K562 (cell line): ENCODE results near the gene NPR2. TPM values are rescaled to one million over a fixed set of nuclear protein-coding genes. Genes with fewer than 3 reads are reported as not detected.
A peak's percentile ranks its signal among the peaks of the same experiment; 100 is the strongest.

Source experiments
- ARID1B ChIP-seq: fragments of 450-650 bp; IDR thresholded peaks from 2 replicates; pipeline ENCODE4 v1.6.1; 2016; ENCODE audit warnings: antibody characterized with exemption, mild to moderate bottlenecking, inconsistent platforms
- CBFA2T2 ChIP-seq: fragments of 450-650 bp; conservative IDR thresholded peaks from 2 replicates; pipeline ENCODE4 v1.6.1; 2017; ENCODE audit warnings: mild to moderate bottlenecking
- CEBPB ChIP-seq: fragments of 450-650 bp; IDR thresholded peaks from 2 replicates; pipeline ENCODE4 v1.6.1; 2016; ENCODE audit warnings: missing genetic modification characterization, missing compliant biosample characterization
- CHCHD3 ChIP-seq: fragments of 250-450 bp; sonication (Bioruptor Pico); IDR thresholded peaks from 2 replicates; pipeline ENCODE4 v2.1.2; 2022; ENCODE audit warnings: mild to moderate bottlenecking
- DNMT1 ChIP-seq: fragments of 450-650 bp; IDR thresholded peaks from 2 replicates; pipeline ENCODE4 v1.6.1; 2016; ENCODE audit warnings: antibody characterized with exemption, mild to moderate bottlenecking
- ESRRB ChIP-seq: fragments of 250-450 bp; sonication (Bioruptor Pico); IDR thresholded peaks from 2 replicates; pipeline ENCODE4 v1.5.0; 2020; ENCODE audit warnings: mild to moderate bottlenecking, moderate library complexity, borderline replicate concordance
- HMG20A ChIP-seq: fragments of 450-650 bp; formaldehyde crosslinking; conservative IDR thresholded peaks from 2 replicates; pipeline ENCODE4 v1.4.0; 2020; ENCODE audit warnings: mild to moderate bottlenecking, mixed read lengths
- HMGN3 ChIP-seq: IDR thresholded peaks from 2 replicates; pipeline ENCODE4 v1.6.1; 2011; ENCODE audit warnings: borderline replicate concordance, low read depth, mild to moderate bottlenecking, mixed read lengths, low read length; ENCODE audit not compliant: insufficient read length; ENCODE audit errors: extremely low read depth
- L3MBTL2 ChIP-seq: fragments of 450-650 bp; IDR thresholded peaks from 2 replicates; pipeline ENCODE4 v1.6.1; 2016; ENCODE audit warnings: mild to moderate bottlenecking, moderate library complexity
- LEF1 ChIP-seq: fragments of 450-650 bp; IDR thresholded peaks from 2 replicates; pipeline ENCODE4 v1.6.1; 2016; ENCODE audit warnings: mild to moderate bottlenecking
- MEF2A ChIP-seq: IDR thresholded peaks from 2 replicates; pipeline ENCODE4 v1.6.1; 2011; ENCODE audit warnings: low read depth, mild to moderate bottlenecking, low read length, moderate library complexity; ENCODE audit not compliant: control insufficient read depth
- NFIC ChIP-seq: fragments of 450-650 bp; IDR thresholded peaks from 2 replicates; pipeline ENCODE4 v1.6.1; 2017; ENCODE audit warnings: mild to moderate bottlenecking, inconsistent platforms
- PRMT5 ChIP-seq: sonication (generic); formaldehyde crosslinking; IDR thresholded peaks from 2 replicates; pipeline ENCODE4 v1.5.0; 2020; ENCODE audit warnings: missing genetic modification reagents
- SAFB2 ChIP-seq: fragments of 200-400 bp; formaldehyde crosslinking; IDR thresholded peaks from 2 replicates; pipeline ENCODE4 v1.6.1; 2018; ENCODE audit warnings: borderline replicate concordance, low read length, low read depth, moderate library complexity; ENCODE audit not compliant: severe bottlenecking
- SMAD2 ChIP-seq: fragments of 150-350 bp; IDR thresholded peaks from 2 replicates; pipeline ENCODE4 v1.6.1; 2014; ENCODE audit warnings: low read depth, mild to moderate bottlenecking, low read length
- SP2 ChIP-seq: IDR thresholded peaks from 2 replicates; pipeline ENCODE4 v1.6.1; 2011; ENCODE audit warnings: mild to moderate bottlenecking, low read depth, low read length, moderate library complexity; ENCODE audit not compliant: poor library complexity, severe bottlenecking; ENCODE audit errors: extremely low read depth
- XRCC5 ChIP-seq: fragments of 200-400 bp; formaldehyde crosslinking; IDR thresholded peaks from 2 replicates; pipeline ENCODE4 v1.6.1; 2017; ENCODE audit warnings: low read depth, mild to moderate bottlenecking, low read length
- ZBTB17 ChIP-seq: fragments of 450-650 bp; formaldehyde crosslinking; IDR thresholded peaks from 2 replicates; pipeline ENCODE4 v1.4.0; 2020; ENCODE audit warnings: mild to moderate bottlenecking
- ZBTB8A ChIP-seq: fragments of 450-650 bp; IDR thresholded peaks from 2 replicates; pipeline ENCODE4 v1.6.1; 2018; ENCODE audit warnings: mild to moderate bottlenecking, moderate library complexity; ENCODE audit not compliant: partially characterized antibody
- ZNF212 ChIP-seq: fragments of 450-650 bp; formaldehyde crosslinking; IDR thresholded peaks from 2 replicates; pipeline ENCODE4 v1.4.0; 2020; ENCODE audit warnings: mild to moderate bottlenecking
- ZNF23 ChIP-seq: fragments of 250-450 bp; sonication (Bioruptor Pico); IDR thresholded peaks from 2 replicates; pipeline ENCODE4 v1.4.0; 2020; ENCODE audit warnings: mild to moderate bottlenecking
- ZNF384 ChIP-seq: IDR thresholded peaks from 2 replicates; pipeline ENCODE4 v1.6.1; 2012; ENCODE audit warnings: low read depth, low read length, improper control_type of control experiment
- ZNF561 ChIP-seq: fragments of 450-650 bp; formaldehyde crosslinking; conservative IDR thresholded peaks from 2 replicates; pipeline ENCODE4 v1.4.0; 2020; ENCODE audit warnings: mild to moderate bottlenecking, moderate library complexity
- ZNF76 ChIP-seq: fragments of 250-450 bp; sonication (Bioruptor Pico); IDR thresholded peaks from 2 replicates; pipeline ENCODE4 v1.4.0; 2020; ENCODE audit warnings: mild to moderate bottlenecking, moderate library complexity, borderline replicate concordance
- polyA plus RNA-seq, 8 experiments: library from polyadenylated mRNA; depleted of rRNA in 4 of 8; stranded (reverse) in 5 of 8; unstranded in 3 of 8; fragments of >200 nt; fragmentation: Nextera tagmentation in 2 of 8; fragmentation: Illumina TruSeq in 1 of 8; extraction: Ambion mirVana in 2 of 8; extraction: Trizol in 1 of 8; gene quantifications; 2 replicates each; pipeline versions ENCODE4 v1.2.1 to v1.2.3, GENCODE V29; 2011 to 2014; ENCODE audit warnings: inconsistent platforms in 1 of 8, missing spikeins in 1 of 8
- total RNA-seq, 7 experiments: library from RNA; depleted of rRNA in 6 of 7; stranded (reverse); fragments of >200 nt in 6 of 7; fragmentation: Illumina TruSeq in 2 of 7; extraction: Trizol in 2 of 7; gene quantifications; 2 replicates each; pipeline versions ENCODE4 v1.2.1 to v1.2.3, GENCODE V29; 2011 to 2021; ENCODE audit warnings: low replicate concordance in 1 of 7
- TF ChIP-seq, protein P1 (sequence below), 2 experiments: fragments of 450-650 bp in 1 of 2; sonication (generic) in 1 of 2; formaldehyde crosslinking in 1 of 2; IDR thresholded peaks in 1 of 2; conservative IDR thresholded peaks in 1 of 2; 2 replicates each; pipeline versions ENCODE4 v1.6.1 to v1.8.1; 2016 to 2023; ENCODE audit warnings: mild to moderate bottlenecking in 2 of 2, moderate library complexity in 2 of 2, inconsistent platforms in 1 of 2, missing genetic modification reagents in 1 of 2
- TF ChIP-seq, protein P2 (sequence below): IDR thresholded peaks from 3 replicates; pipeline ENCODE4 v1.6.1; 2011; ENCODE audit warnings: borderline replicate concordance, mild to moderate bottlenecking, moderate library complexity; ENCODE audit not compliant: insufficient read length; ENCODE audit errors: extremely low read depth

Gene NPR2
- total and polyA plus RNA-seq, 9 of the 15 experiments (the other 6 are each of a cell fraction or from before 2014, with no cell fraction given), result 2.4 to 12.9 (median 6.0) TPM

DNA sequence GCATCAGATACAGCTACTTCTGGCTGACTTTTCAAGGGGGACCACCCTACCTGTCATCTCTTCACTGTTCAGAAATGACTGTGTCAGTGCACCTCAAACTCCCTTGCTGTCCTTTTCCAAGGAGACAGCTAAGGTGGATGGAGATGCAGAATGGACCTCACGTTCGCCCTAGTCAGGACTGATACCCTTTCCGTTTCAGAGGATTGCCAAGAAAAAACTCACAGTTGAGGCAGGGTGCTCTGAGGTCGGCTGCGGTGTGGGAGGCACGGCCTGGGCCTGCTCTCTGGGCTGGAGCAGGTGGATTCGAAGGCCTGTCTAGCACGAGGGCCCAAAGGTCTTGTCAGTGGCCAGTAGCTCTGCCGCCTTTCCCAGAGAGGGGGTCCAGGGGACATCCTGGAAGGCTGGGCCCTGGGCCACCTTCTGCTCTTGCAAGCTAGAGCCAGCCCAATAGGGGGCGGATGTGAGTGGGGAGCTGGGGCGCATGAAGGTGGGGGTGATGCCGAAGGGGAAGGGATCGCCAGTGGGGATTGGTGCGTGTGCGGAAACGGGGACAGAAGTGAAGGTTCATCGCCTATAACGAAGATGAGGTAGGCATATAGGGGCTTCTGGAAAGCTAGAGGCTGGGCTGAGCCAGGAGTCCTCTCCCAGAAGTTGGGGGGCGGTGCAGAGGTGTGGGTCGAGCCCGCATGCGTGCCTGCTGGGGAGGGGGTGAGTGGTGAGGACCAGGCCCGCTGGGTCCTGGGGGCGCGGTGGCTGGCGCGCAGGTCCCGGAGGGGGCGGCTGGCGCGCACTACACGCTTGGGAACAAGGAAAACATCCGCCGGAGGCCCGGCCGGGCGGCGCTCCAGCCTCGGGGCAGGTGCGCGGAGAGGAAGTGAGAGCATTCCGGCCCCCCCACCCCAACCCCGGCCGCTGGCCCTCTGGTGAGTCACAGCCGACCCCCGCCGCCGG, 34.8 kb upstream of the NPR2 start (continued):
- no peak for TF ChIP-seq ZNF212 (CRISPR knock-in tag)
- TF ChIP-seq ESRRB (CRISPR knock-in tag), result no peak
- TF ChIP-seq PRMT5 (CRISPR knock-in tag), result no peak
- no peak for TF ChIP-seq ZBTB8A
- TF ChIP-seq SAFB2, result no peak
- no peak for TF ChIP-seq MEF2A
- TF ChIP-seq ZNF76, result no peak
- no peak for TF ChIP-seq HMG20A
- TF ChIP-seq ZBTB17 (CRISPR knock-in tag), result no peak
- TF ChIP-seq CHCHD3 (CRISPR knock-in tag), result no peak
- no peak for TF ChIP-seq SMAD2
- TF ChIP-seq LEF1, result no peak
- peak; percentile 30; the same call in 1 of the 2 replicates for TF ChIP-seq NFIC
- TF ChIP-seq, protein P1, sequence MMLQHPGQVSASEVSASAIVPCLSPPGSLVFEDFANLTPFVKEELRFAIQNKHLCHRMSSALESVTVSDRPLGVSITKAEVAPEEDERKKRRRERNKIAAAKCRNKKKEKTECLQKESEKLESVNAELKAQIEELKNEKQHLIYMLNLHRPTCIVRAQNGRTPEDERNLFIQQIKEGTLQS (IDR thresholded peaks at IDR 0.05), result peak; percentile 44; the same call in 1 of the 2 replicates
- TF ChIP-seq, protein P1 (CRISPR knock-in tag; conservative IDR thresholded peaks at IDR 0.05), result no peak
- no peak for TF ChIP-seq ARID1B
- TF ChIP-seq CEBPB, result no peak
- no peak for TF ChIP-seq ZNF561 (CRISPR knock-in tag)
- TF ChIP-seq DNMT1, result 0 out of 2 replicates have a peak, but pooled peaks have one; percentile 30
- TF ChIP-seq SP2, result no peak
- no peak for TF ChIP-seq ZNF23
- TF ChIP-seq XRCC5, result 0 out of 2 replicates have a peak, but pooled peaks have one; percentile 53
- TF ChIP-seq, protein P2, sequence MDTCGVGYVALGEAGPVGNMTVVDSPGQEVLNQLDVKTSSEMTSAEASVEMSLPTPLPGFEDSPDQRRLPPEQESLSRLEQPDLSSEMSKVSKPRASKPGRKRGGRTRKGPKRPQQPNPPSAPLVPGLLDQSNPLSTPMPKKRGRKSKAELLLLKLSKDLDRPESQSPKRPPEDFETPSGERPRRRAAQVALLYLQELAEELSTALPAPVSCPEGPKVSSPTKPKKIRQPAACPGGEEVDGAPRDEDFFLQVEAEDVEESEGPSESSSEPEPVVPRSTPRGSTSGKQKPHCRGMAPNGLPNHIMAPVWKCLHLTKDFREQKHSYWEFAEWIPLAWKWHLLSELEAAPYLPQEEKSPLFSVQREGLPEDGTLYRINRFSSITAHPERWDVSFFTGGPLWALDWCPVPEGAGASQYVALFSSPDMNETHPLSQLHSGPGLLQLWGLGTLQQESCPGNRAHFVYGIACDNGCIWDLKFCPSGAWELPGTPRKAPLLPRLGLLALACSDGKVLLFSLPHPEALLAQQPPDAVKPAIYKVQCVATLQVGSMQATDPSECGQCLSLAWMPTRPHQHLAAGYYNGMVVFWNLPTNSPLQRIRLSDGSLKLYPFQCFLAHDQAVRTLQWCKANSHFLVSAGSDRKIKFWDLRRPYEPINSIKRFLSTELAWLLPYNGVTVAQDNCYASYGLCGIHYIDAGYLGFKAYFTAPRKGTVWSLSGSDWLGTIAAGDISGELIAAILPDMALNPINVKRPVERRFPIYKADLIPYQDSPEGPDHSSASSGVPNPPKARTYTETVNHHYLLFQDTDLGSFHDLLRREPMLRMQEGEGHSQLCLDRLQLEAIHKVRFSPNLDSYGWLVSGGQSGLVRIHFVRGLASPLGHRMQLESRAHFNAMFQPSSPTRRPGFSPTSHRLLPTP, result no peak
- no peak for TF ChIP-seq ZNF384
- TF ChIP-seq L3MBTL2, result peak; percentile 43; the same call in 1 of the 2 replicates
- TF ChIP-seq CBFA2T2, result no peak
- TF ChIP-seq HMGN3, result peak; percentile 34
